ENCODE results near the gene SIRT6. TPM values are rescaled to one million over a fixed set of nuclear protein-coding genes. Genes with fewer than 3 reads are reported as not detected.
A peak's percentile ranks its signal among the peaks of the same experiment; 100 is the strongest.
"Not testable (repeated sequence)": the region's sequence is repeated elsewhere in the genome, so short reads cannot be mapped to it uniquely, and the experiment has no call there.

The SIRT6 gene
- 23.9 and 26.0 TPM in 2 replicates for total RNA-seq
- long read RNA-seq: 0 reads

DNA sequence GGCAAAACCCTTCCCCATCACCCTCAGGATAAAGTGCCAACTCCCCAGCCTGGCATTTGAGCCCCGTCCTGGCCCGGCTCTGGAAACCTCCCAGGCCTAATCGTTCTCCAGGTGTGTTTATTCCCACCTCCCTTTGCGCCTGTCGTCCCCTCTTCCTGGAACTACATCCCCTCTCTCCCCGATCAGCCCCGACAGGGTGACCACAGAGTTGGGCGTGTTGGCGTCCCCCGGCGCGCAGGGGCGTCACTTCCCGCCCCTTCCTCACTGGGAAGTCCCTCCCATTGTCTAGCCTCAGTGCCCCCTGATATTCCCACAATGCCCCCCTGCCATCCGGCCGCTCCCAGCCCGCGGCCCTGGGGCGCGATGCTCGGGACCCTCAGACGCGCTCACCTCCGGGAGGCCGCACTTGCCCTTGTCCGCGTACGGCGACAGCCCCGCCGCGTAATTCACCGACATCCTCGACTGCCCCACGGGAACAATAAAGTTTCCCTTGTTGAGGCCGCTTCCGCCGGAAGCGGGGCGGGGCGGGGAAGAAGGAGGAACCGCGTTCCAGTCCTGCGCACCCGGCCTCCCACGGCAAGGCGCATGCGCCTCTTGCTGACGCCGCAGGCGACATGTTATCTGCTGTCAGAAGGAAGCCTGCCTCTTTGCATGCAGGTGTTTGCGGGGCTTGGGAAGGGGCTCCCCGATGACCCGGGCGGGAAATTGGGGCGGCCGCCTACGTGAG, at the start of gene SIRT6, which contains the start of gene ANKRD24:
SIRT6 (minus strand) TSS at position 480 of the 727 bp plus-strand sequence; CDS start at position 456, 24 bp downstream.
ANKRD24 (plus strand) TSS at position 606 of the 727 bp plus-strand sequence. CDS start 3,737 bp downstream, outside the sequence.
- Mint-ChIP-seq H3K9me3 (ENCODE audit: unreplicated experiment) (no peaks in the 10 kb centered on the region), H3K27ac (ENCODE audit: unreplicated experiment) (peak within 1 kb of the TSS; percentile 95), H3K36me3 (ENCODE audit: unreplicated experiment) (peaks cover 9% of the 10 kb centered on the region), H3K4me3 (ENCODE audit: unreplicated experiment) (peak within 1 kb of the TSS; percentile 99), H3K27me3 (ENCODE audit: unreplicated experiment) (no peaks in the 10 kb centered on the region), H3K4me1 (ENCODE audit: unreplicated experiment) (peaks cover 21% of the 10 kb centered on the region)
- no peak for TF ChIP-seq CTCF (IDR thresholded peaks at IDR 0.05)
- peak; percentile 98 for DNase-seq (ENCODE audit: extremely low spot score, unreplicated experiment)

GRCh38 chr19:4232139-4232538, 49.8 kb upstream of the SIRT6 start:
- not testable (repeated sequence) for H3K36me3 Mint-ChIP-seq (ENCODE audit: unreplicated experiment); H3K27me3 Mint-ChIP-seq (ENCODE audit: unreplicated experiment); H3K9me3 Mint-ChIP-seq (ENCODE audit: unreplicated experiment); H3K4me3 Mint-ChIP-seq (ENCODE audit: unreplicated experiment); H3K27ac Mint-ChIP-seq (ENCODE audit: unreplicated experiment); DNase-seq (ENCODE audit: extremely low spot score, unreplicated experiment); H3K4me1 Mint-ChIP-seq (ENCODE audit: unreplicated experiment)

GRCh38 chr19:4231521-4231920, 49.2 kb upstream of the SIRT6 start:
- H3K27me3 Mint-ChIP-seq (ENCODE audit: unreplicated experiment); H3K27ac Mint-ChIP-seq (ENCODE audit: unreplicated experiment); H3K4me3 Mint-ChIP-seq (ENCODE audit: unreplicated experiment); H3K9me3 Mint-ChIP-seq (ENCODE audit: unreplicated experiment); H3K36me3 Mint-ChIP-seq (ENCODE audit: unreplicated experiment); DNase-seq (ENCODE audit: extremely low spot score, unreplicated experiment); H3K4me1 Mint-ChIP-seq (ENCODE audit: unreplicated experiment): not testable (repeated sequence)

DNA sequence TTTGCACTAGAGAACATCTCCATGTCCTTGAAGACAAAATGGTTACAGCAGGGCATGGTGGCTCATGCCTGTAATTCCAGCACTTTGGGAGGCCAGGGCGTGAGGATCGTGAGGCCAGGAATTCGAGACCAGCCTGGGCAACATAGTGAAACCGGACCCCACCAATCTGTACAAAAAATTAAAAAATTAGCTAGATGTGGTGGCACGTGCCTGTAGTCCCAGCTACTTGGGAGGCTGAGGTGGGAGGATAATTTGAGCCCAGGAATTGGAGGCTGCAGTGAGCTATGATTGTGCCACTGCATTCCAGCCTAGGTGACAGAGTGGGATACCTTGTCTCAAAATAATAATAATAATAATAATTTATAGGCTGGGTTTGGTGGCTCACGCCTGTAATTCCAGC, 47.9 kb upstream of the SIRT6 start:
- H3K4me3 Mint-ChIP-seq (ENCODE audit: unreplicated experiment); H3K27me3 Mint-ChIP-seq (ENCODE audit: unreplicated experiment); H3K27ac Mint-ChIP-seq (ENCODE audit: unreplicated experiment); DNase-seq (ENCODE audit: extremely low spot score, unreplicated experiment); H3K9me3 Mint-ChIP-seq (ENCODE audit: unreplicated experiment); H3K36me3 Mint-ChIP-seq (ENCODE audit: unreplicated experiment); H3K4me1 Mint-ChIP-seq (ENCODE audit: unreplicated experiment): not testable (repeated sequence)

GRCh38 chr19:4229179-4229931, 47.0 kb upstream of the SIRT6 start, which contains the start of gene EBI3:
Gene EBI3 (plus strand): TSS chr19:4229523. CDS start chr19:4229551, 28 bp downstream.
- Mint-ChIP-seq H3K27ac (ENCODE audit: unreplicated experiment) (peak within 1 kb of the TSS; percentile 81), H3K36me3 (ENCODE audit: unreplicated experiment) (no peaks in the 10 kb centered on the region), H3K27me3 (ENCODE audit: unreplicated experiment) (no peaks in the 10 kb centered on the region), H3K9me3 (ENCODE audit: unreplicated experiment) (no peaks in the 10 kb centered on the region), H3K4me3 (ENCODE audit: unreplicated experiment) (no peak within 1 kb of the TSS), H3K4me1 (ENCODE audit: unreplicated experiment) (peaks cover 8% of the 10 kb centered on the region)
- peak; percentile 88 for DNase-seq (ENCODE audit: extremely low spot score, unreplicated experiment)
- no peak for TF ChIP-seq CTCF (IDR thresholded peaks at IDR 0.05)

GRCh38 chr19:4228765-4229178, 46.4 kb upstream of the SIRT6 start:
- peaks cover 5% of the 10 kb centered on the region for H3K4me1 Mint-ChIP-seq (ENCODE audit: unreplicated experiment)
- H3K27me3 Mint-ChIP-seq (ENCODE audit: unreplicated experiment): no peaks in the 10 kb centered on the region
- no peak overlapping the region for H3K27ac Mint-ChIP-seq (ENCODE audit: unreplicated experiment)
- no peak overlapping the region for H3K4me3 Mint-ChIP-seq (ENCODE audit: unreplicated experiment)
- DNase-seq (ENCODE audit: extremely low spot score, unreplicated experiment): no peak
- TF ChIP-seq CTCF (IDR thresholded peaks at IDR 0.05): no peak
- no peaks in the 10 kb centered on the region for H3K9me3 Mint-ChIP-seq (ENCODE audit: unreplicated experiment)
- H3K36me3 Mint-ChIP-seq (ENCODE audit: unreplicated experiment): no peaks in the 10 kb centered on the region

All from osteocyte (in vitro differentiated cells).